HFF-Myc (cell line): ENCODE data around the gene TEX13B.
A peak's percentile ranks its signal among the peaks of the same experiment; 100 is the strongest.
"Not testable (repeated sequence)": the region's sequence is repeated elsewhere in the genome, so short reads cannot be mapped to it uniquely, and the experiment has no call there.

Experiments
- DNase-seq: peaks from one replicate; pipeline ENCODE4 v3.0.0-alpha.2; 2011; ENCODE audit warnings: low read depth; ENCODE audit errors: extremely low read depth
- H3K4me3 ChIP-seq: replicated peaks from 2 replicates; pipeline ENCODE4 v1.5.1; 2011; ENCODE audit warnings: low read depth, mild to moderate bottlenecking, control low read depth, low read length
- TF ChIP-seq, protein P1 (sequence below): IDR thresholded peaks from 2 replicates; pipeline ENCODE4 v1.5.1; 2012; ENCODE audit warnings: mild to moderate bottlenecking, low read depth, low read length, control low read depth; ENCODE audit errors: missing control alignments

TEX13B gene

DNA sequence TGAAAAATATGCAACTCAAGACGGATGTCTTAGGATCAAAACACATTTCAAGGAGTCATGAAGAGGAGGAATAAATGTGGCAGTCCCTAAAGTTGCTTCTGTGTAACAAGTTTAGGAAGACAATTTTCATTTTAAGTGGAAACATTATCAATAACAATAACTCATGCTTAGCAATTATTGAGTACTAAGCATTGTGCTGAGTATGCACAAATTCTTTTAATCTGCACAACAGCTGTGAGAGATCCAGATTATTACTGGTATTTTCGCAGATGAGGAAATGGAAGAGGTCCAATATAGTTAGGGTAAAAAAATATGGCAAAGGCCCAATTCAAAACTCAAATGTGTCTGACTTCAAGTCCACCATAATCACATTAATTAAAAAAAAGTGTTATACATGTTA lies 2.9 kb upstream of the TEX13B start:
- TF ChIP-seq, protein P1, sequence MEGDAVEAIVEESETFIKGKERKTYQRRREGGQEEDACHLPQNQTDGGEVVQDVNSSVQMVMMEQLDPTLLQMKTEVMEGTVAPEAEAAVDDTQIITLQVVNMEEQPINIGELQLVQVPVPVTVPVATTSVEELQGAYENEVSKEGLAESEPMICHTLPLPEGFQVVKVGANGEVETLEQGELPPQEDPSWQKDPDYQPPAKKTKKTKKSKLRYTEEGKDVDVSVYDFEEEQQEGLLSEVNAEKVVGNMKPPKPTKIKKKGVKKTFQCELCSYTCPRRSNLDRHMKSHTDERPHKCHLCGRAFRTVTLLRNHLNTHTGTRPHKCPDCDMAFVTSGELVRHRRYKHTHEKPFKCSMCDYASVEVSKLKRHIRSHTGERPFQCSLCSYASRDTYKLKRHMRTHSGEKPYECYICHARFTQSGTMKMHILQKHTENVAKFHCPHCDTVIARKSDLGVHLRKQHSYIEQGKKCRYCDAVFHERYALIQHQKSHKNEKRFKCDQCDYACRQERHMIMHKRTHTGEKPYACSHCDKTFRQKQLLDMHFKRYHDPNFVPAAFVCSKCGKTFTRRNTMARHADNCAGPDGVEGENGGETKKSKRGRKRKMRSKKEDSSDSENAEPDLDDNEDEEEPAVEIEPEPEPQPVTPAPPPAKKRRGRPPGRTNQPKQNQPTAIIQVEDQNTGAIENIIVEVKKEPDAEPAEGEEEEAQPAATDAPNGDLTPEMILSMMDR = no peak
- H3K4me3 ChIP-seq = no peak overlapping the region
- no peak for DNase-seq

- TF ChIP-seq, protein P1 = no peak
- DNase-seq = no peak
- no peak overlapping the region for H3K4me3 ChIP-seq
Measured at GRCh38 chrX:107979534-107979933, 2.6 kb downstream of the TEX13B start.

DNA sequence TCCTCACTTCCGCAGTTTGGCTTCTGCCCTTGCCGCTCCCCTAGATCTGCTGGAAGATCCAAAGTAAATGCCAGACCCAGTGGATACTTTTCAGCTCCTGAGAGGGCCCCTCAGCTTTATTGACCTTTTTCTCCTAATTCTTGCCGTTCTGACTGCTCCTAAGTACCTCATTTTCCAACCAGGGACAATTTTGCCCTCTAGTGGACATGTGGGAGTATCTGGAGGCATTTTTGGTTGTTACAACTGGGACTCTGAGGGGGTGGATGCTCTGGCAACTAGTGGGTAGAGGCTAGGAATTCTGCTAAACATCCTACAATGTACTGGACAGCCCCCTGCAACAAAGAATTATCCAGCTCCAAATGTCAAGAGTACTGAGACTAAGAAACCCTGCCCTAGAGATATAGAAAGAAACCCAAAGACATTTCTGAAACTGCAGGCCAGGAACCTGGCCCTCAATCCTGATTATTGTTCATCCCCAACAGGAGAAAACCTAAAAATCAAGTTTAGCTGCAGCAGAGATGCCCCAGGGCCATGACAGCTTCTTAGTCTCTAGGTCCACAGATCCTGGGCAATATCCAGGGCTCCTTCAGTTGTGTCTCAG lies 3.4 kb downstream of the TEX13B start:
- DNase-seq = peak; percentile 10
- TF ChIP-seq, protein P1 = peak; percentile 49
- no peak overlapping the region for H3K4me3 ChIP-seq

DNA sequence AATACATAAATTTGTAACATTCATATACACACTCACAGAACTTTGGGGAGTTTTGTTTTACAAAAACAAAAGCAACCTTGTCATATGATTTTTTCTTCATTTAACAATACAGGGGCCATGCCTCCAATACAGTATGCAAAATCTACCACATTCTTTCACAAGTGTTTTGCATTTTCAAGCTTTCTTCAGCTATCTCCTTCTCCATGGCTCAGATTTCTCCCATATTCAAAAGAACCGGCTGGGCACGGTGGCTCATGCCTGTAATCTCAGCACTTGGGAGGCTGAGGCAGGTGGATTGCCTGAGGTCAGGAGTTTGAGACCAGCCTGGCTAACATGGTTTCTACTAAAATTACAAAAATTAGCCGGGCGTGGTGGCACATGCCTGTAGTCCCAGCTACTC lies 4.1 kb downstream of the TEX13B start:
- TF ChIP-seq, protein P1 = no peak
- DNase-seq = no peak
- H3K4me3 ChIP-seq = no peak overlapping the region

- H3K4me3 ChIP-seq = no peak overlapping the region
- no peak for DNase-seq
- TF ChIP-seq, protein P1 = no peak
Measured at GRCh38 chrX:107971636-107972035, 10.5 kb downstream of the TEX13B start.

DNA sequence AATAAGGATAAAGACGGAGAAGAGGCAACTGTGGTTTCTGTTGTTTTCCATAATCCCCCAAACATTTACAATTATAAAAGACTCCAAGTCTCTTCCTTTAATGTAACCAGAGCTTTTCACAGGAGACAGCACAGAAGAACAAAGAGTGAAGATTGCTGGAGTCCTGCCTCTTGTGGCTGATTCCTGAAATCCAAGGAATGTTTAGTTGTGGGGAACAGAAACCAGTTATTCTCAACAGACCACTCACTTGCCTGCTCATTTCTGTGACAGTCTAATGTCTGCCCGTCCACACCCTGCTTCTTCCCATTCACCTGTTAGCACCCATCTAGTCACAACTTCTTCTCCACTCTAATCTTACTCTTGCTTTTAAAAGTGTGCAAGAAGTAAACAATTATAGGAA lies 12.1 kb downstream of the TEX13B start:
- no peak overlapping the region for H3K4me3 ChIP-seq
- TF ChIP-seq, protein P1 = no peak
- DNase-seq = no peak

DNA sequence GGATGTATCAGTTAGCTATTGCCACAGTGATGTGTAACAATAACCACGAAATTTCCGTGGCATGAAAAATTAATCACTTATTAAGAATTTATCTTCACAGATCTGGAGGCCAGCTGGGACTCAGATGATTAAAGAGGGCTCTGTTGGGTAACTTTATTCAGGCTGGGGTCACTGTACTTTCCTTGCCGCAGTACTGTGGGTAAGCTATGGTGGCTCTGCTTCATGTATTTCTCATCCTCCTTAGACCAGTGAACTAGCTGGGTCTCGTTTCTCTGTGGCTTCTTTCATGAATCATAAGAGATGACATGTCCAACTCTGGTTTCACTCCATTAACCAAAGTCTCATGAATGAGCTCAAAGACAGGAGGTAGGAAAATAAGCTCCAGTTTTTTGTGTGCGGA lies 13.5 kb downstream of the TEX13B start:
- H3K4me3 ChIP-seq = no peak overlapping the region
- TF ChIP-seq, protein P1 = no peak
- DNase-seq = no peak

DNA sequence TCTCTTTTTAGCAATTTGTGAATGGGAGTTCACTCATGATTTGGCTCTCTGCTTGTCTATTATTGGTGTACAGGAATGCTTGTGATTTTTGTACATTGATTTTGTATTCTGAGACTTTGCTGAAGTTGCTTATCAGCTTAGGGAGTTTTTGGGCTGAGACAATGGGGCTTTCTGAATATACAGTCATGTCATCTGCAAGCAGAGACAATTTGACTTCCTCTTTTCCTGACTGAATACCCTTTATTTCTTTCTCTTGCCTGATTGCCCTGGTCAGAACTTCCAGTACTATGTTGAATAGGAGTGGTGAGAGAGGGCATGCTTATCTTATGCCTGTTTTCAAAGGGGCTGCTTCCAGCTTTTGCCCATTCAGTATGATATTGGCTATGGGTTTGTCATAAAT lies 26.8 kb downstream of the TEX13B start:
- H3K4me3 ChIP-seq, DNase-seq: not testable (repeated sequence)
